ENCODE results near the gene CLSTN3.

DNA sequence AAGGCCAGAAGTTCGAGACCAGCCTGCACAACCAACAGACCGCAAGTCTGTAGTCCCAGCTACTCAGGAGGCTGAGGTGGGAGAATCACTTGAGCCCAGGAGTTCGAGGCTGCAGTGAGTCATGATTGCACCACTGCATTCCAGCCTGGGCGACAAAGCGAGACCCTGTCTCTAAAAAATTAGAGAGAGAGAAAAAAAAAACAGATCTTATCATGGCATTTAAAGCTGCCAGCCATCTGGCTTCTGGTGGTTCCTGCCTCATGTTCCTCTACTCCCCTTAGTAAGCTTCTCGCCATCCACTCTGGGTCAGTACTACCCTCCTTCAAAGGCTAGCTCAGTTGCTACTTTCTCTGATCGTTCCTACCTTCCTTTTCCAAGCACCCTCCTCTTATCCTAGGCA is 16.1 kb downstream of the CLSTN3 start:
- TF ChIP-seq, protein P1, sequence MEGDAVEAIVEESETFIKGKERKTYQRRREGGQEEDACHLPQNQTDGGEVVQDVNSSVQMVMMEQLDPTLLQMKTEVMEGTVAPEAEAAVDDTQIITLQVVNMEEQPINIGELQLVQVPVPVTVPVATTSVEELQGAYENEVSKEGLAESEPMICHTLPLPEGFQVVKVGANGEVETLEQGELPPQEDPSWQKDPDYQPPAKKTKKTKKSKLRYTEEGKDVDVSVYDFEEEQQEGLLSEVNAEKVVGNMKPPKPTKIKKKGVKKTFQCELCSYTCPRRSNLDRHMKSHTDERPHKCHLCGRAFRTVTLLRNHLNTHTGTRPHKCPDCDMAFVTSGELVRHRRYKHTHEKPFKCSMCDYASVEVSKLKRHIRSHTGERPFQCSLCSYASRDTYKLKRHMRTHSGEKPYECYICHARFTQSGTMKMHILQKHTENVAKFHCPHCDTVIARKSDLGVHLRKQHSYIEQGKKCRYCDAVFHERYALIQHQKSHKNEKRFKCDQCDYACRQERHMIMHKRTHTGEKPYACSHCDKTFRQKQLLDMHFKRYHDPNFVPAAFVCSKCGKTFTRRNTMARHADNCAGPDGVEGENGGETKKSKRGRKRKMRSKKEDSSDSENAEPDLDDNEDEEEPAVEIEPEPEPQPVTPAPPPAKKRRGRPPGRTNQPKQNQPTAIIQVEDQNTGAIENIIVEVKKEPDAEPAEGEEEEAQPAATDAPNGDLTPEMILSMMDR (IDR thresholded peaks at IDR 0.05): no peak
- TF ChIP-seq POLR2A (IDR thresholded peaks at IDR 0.05): no peak
